ENCODE results near the gene VPS9D1.

DNA sequence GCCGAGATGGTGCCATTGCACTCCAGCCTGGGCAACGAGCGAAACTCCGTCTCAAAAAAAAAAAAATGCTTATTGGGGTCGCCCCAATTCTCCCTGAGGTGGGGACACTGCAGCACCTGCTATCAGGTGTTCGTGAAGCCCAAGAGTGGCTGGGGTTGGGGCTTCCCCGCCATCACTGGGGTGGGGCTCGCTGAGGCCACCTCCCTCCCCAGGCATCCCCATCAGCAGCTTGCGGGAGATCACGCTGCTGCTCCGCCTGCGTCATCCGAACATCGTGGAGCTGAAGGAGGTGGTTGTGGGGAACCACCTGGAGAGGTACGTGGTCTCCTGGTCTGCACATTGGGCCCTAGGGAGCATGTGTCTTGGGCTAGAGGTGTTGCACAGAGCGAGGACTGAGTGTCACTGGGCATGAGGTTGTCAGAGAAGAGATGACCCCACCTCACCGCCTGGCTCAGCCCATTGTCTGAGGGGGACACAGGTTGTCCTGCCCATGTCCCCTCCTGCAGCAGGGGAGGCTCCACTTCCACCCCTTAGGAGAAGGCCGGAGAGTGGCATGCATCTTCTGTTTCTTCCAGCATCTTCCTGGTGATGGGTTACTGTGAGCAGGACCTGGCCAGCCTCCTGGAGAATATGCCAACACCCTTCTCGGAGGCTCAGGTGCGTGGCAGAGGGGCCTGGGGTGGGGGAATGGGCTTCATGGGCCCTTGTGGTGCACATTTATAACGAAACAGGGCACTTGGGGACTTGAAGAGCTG is 29.3 kb downstream of the VPS9D1 start:
- TF ChIP-seq, protein P1, sequence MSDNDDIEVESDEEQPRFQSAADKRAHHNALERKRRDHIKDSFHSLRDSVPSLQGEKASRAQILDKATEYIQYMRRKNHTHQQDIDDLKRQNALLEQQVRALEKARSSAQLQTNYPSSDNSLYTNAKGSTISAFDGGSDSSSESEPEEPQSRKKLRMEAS (IDR thresholded peaks at IDR 0.05): no peak
- TF ChIP-seq, protein P2, sequence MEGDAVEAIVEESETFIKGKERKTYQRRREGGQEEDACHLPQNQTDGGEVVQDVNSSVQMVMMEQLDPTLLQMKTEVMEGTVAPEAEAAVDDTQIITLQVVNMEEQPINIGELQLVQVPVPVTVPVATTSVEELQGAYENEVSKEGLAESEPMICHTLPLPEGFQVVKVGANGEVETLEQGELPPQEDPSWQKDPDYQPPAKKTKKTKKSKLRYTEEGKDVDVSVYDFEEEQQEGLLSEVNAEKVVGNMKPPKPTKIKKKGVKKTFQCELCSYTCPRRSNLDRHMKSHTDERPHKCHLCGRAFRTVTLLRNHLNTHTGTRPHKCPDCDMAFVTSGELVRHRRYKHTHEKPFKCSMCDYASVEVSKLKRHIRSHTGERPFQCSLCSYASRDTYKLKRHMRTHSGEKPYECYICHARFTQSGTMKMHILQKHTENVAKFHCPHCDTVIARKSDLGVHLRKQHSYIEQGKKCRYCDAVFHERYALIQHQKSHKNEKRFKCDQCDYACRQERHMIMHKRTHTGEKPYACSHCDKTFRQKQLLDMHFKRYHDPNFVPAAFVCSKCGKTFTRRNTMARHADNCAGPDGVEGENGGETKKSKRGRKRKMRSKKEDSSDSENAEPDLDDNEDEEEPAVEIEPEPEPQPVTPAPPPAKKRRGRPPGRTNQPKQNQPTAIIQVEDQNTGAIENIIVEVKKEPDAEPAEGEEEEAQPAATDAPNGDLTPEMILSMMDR (IDR thresholded peaks at IDR 0.05; ENCODE audit: low read depth, low read length, missing input control): no peak
- TF ChIP-seq, protein P3, sequence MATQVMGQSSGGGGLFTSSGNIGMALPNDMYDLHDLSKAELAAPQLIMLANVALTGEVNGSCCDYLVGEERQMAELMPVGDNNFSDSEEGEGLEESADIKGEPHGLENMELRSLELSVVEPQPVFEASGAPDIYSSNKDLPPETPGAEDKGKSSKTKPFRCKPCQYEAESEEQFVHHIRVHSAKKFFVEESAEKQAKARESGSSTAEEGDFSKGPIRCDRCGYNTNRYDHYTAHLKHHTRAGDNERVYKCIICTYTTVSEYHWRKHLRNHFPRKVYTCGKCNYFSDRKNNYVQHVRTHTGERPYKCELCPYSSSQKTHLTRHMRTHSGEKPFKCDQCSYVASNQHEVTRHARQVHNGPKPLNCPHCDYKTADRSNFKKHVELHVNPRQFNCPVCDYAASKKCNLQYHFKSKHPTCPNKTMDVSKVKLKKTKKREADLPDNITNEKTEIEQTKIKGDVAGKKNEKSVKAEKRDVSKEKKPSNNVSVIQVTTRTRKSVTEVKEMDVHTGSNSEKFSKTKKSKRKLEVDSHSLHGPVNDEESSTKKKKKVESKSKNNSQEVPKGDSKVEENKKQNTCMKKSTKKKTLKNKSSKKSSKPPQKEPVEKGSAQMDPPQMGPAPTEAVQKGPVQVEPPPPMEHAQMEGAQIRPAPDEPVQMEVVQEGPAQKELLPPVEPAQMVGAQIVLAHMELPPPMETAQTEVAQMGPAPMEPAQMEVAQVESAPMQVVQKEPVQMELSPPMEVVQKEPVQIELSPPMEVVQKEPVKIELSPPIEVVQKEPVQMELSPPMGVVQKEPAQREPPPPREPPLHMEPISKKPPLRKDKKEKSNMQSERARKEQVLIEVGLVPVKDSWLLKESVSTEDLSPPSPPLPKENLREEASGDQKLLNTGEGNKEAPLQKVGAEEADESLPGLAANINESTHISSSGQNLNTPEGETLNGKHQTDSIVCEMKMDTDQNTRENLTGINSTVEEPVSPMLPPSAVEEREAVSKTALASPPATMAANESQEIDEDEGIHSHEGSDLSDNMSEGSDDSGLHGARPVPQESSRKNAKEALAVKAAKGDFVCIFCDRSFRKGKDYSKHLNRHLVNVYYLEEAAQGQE (IDR thresholded peaks at IDR 0.05): no peak
- TF ChIP-seq TAF1 (conservative IDR thresholded peaks at IDR 0.05) (no peak), RAD21 (IDR thresholded peaks at IDR 0.05) (no peak), EGR1 (IDR thresholded peaks at IDR 0.05; ENCODE audit: low read depth in 2 of 2) (no peak), JUND (IDR thresholded peaks at IDR 0.05) (no peak), YY1 (IDR thresholded peaks at IDR 0.05) (no peak), GABPA (IDR thresholded peaks at IDR 0.05 in 1 of 2, conservative IDR thresholded peaks at IDR 0.05 in 1 of 2) (no peak), RXRA (IDR thresholded peaks at IDR 0.05) (no peak)
- TF ChIP-seq, protein P4, sequence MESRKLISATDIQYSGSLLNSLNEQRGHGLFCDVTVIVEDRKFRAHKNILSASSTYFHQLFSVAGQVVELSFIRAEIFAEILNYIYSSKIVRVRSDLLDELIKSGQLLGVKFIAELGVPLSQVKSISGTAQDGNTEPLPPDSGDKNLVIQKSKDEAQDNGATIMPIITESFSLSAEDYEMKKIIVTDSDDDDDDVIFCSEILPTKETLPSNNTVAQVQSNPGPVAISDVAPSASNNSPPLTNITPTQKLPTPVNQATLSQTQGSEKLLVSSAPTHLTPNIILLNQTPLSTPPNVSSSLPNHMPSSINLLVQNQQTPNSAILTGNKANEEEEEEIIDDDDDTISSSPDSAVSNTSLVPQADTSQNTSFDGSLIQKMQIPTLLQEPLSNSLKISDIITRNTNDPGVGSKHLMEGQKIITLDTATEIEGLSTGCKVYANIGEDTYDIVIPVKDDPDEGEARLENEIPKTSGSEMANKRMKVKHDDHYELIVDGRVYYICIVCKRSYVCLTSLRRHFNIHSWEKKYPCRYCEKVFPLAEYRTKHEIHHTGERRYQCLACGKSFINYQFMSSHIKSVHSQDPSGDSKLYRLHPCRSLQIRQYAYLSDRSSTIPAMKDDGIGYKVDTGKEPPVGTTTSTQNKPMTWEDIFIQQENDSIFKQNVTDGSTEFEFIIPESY (IDR thresholded peaks at IDR 0.05): no peak
- TF ChIP-seq, protein P5, sequence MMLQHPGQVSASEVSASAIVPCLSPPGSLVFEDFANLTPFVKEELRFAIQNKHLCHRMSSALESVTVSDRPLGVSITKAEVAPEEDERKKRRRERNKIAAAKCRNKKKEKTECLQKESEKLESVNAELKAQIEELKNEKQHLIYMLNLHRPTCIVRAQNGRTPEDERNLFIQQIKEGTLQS (IDR thresholded peaks at IDR 0.05): no peak

Measured in liver (tissue), 3 donors.